Activated CD4-positive, CD25-positive, alpha-beta regulatory T cell treated with anti-CD3 and anti-CD28 coated beads, Interleukin-2, amount 50 U/mL, for 16 hours (primary cell): ENCODE data around the gene ASF1B.

ENCODE experiments used
- DNase-seq: peaks from one replicate; pipeline ENCODE4 v3.0.0-alpha.2; 2020; ENCODE audit warnings: low read depth, low spot score

ASF1B gene

GRCh38 chr19:14138576-14139265, 2.3 kb upstream of the ASF1B start:
- no peak for DNase-seq

- no peak for DNase-seq
These were observed 342 bp downstream of the ASF1B start for GRCh38 chr19:14135985-14136508.

GRCh38 chr19:14135355-14135754, 1.0 kb downstream of the ASF1B start:
- DNase-seq, result no peak

- DNase-seq, result no peak
These were observed 8.4 kb downstream of the ASF1B start for GRCh38 chr19:14127929-14128509.

GRCh38 chr19:14127176-14127575, 9.2 kb downstream of the ASF1B start:
- no peak for DNase-seq

- no peak for DNase-seq
These were observed 13.5 kb downstream of the ASF1B start for GRCh38 chr19:14122924-14123323.

GRCh38 chr19:14120497-14120780, 15.9 kb downstream of the ASF1B start:
- no peak for DNase-seq

GRCh38 chr19:14119644-14120496, 16.5 kb downstream of the ASF1B start:
- DNase-seq, result no peak

- no peak for DNase-seq
These were observed 17.2 kb downstream of the ASF1B start for GRCh38 chr19:14119146-14119545.

- DNase-seq, result no peak
These were observed 18.0 kb downstream of the ASF1B start for GRCh38 chr19:14118165-14119051.

- peak; percentile 97 for DNase-seq
These were observed 18.7 kb downstream of the ASF1B start, which contains the start of gene PRKACA for GRCh38 chr19:14117668-14118164. PRKACA (minus strand) TSS chr19:14117762; CDS start chr19:14117547, 215 bp downstream.

- DNase-seq, result no peak
These were observed 19.3 kb downstream of the ASF1B start for GRCh38 chr19:14116918-14117578.

- no peak for DNase-seq
These were observed 19.9 kb downstream of the ASF1B start for GRCh38 chr19:14116525-14116917.

GRCh38 chr19:14115756-14116155, 20.6 kb downstream of the ASF1B start:
- DNase-seq, result no peak

GRCh38 chr19:14114854-14115253, 21.5 kb downstream of the ASF1B start:
- DNase-seq, result no peak

- DNase-seq, result no peak
These were observed 21.9 kb downstream of the ASF1B start for GRCh38 chr19:14114439-14114838.

GRCh38 chr19:14113762-14114414, 22.5 kb downstream of the ASF1B start:
- no peak for DNase-seq

- DNase-seq, result no peak
These were observed 23.5 kb downstream of the ASF1B start for GRCh38 chr19:14112809-14113385.

GRCh38 chr19:14112051-14112808, 24.2 kb downstream of the ASF1B start:
- no peak for DNase-seq
